Breast epithelium (tissue), 3 donors: ENCODE results near the gene SLCO4A1.

ENCODE experiments used
- CTCF ChIP-seq, 3 donors: fragments of 450-650 bp; IDR thresholded peaks; one replicate each; pipeline ENCODE4 v1.5.1; 2016 to 2017; ENCODE audit warnings: antibody characterized with exemption in 3 of 3, mild to moderate bottlenecking in 3 of 3, moderate library complexity in 3 of 3
- POLR2A ChIP-seq: fragments of 450-650 bp; IDR thresholded peaks from one replicate; pipeline ENCODE4 v1.6.1; 2016; ENCODE audit warnings: antibody characterized with exemption, mild to moderate bottlenecking, moderate library complexity
- POLR2AphosphoS5 ChIP-seq, 3 donors: sonication (generic); formaldehyde crosslinking; IDR thresholded peaks; one replicate each; pipeline ENCODE4 v1.6.1; 2017; ENCODE audit warnings: antibody characterized with exemption in 3 of 3

GRCh38 chr20:62642051-62642665 is at the start of gene SLCO4A1:
- no peak for TF ChIP-seq CTCF (IDR thresholded peaks at IDR 0.05)
- peak in 2 of 3 donors; percentile 13 to 19 for TF ChIP-seq POLR2AphosphoS5 (IDR thresholded peaks at IDR 0.05)
- no peak for TF ChIP-seq POLR2A
